Measurements from ENCODE around the gene SPTBN1. TPM values are rescaled to one million over a fixed set of nuclear protein-coding genes. Genes with fewer than 3 reads are reported as not detected.
A peak's percentile ranks its signal among the peaks of the same experiment; 100 is the strongest.

SPTBN1 gene
- polyA plus RNA-seq, 1 donor, result 168 TPM

DNA sequence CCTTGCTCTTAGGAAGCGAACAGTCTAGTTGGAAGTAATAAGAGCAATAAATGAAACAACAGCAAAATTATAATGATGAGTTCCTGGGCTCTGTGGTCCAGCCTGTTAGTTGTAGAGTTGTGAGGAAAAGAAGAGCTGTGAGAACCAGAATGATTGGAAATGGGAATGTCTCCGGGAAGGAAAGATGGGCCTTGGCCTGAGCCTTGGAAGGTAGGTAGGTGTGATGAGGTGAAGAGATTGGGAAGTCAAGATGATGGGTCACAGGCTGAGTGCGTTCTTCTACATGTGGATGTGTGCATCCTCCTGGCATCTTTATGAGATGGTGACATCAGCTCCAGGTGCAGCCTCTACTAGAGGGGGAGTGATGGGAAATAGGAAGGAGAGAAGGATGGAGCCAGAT lies 152.1 kb downstream of the SPTBN1 start:
- H3K27me3 ChIP-seq (ENCODE audit: control insufficient read depth, insufficient read depth, low read length), result no peaks in the 10 kb centered on the region
- peaks cover 27% of the 10 kb centered on the region for H3K4me1 ChIP-seq (ENCODE audit: control insufficient read depth, insufficient read depth, low read length)
- no peak overlapping the region for H3K27ac ChIP-seq (ENCODE audit: low read length)
- WGBS (ENCODE audit: insufficient coverage, low lambda C conversion rate), result 100% methylated on average over 1 of the region's 3 CpGs
- no peak overlapping the region for H3K4me3 ChIP-seq (ENCODE audit: low read length)
- H3K36me3 ChIP-seq (ENCODE audit: control insufficient read depth, insufficient read depth, low read length), result peaks cover 22% of the 10 kb centered on the region
- DNase-seq, result no peak
- H3K9me3 ChIP-seq (ENCODE audit: control insufficient read depth, low read depth, low read length), result no peaks in the 10 kb centered on the region

- Histone ChIP-seq H3K27ac (ENCODE audit: low read length) (peak overlapping the region; percentile 0), H3K27me3 (ENCODE audit: control insufficient read depth, insufficient read depth, low read length) (no peaks in the 10 kb centered on the region), H3K4me1 (ENCODE audit: control insufficient read depth, insufficient read depth, low read length) (peaks cover 20% of the 10 kb centered on the region), H3K36me3 (ENCODE audit: control insufficient read depth, insufficient read depth, low read length) (peaks cover 31% of the 10 kb centered on the region), H3K4me3 (ENCODE audit: low read length) (no peak overlapping the region), H3K9me3 (ENCODE audit: control insufficient read depth, low read depth, low read length) (no peaks in the 10 kb centered on the region)
- no peak for DNase-seq
- WGBS (ENCODE audit: insufficient coverage, low lambda C conversion rate), result 76% methylated on average over 3 of the region's 5 CpGs
Measured at GRCh38 chr2:54609241-54609640, 153.1 kb downstream of the SPTBN1 start.

GRCh38 chr2:54609647-54610046 lies 153.5 kb downstream of the SPTBN1 start:
- 75% methylated on average over 2 of the region's 3 CpGs for WGBS (ENCODE audit: insufficient coverage, low lambda C conversion rate)
- H3K27me3 ChIP-seq (ENCODE audit: control insufficient read depth, insufficient read depth, low read length), result no peaks in the 10 kb centered on the region
- peaks cover 35% of the 10 kb centered on the region for H3K36me3 ChIP-seq (ENCODE audit: control insufficient read depth, insufficient read depth, low read length)

GRCh38 chr2:54610700-54611099 lies 154.6 kb downstream of the SPTBN1 start:
- H3K27me3 ChIP-seq (ENCODE audit: control insufficient read depth, insufficient read depth, low read length), result no peaks in the 10 kb centered on the region
- no peaks in the 10 kb centered on the region for H3K9me3 ChIP-seq (ENCODE audit: control insufficient read depth, low read depth, low read length)
- DNase-seq, result no peak
- peaks cover 8% of the 10 kb centered on the region for H3K4me1 ChIP-seq (ENCODE audit: control insufficient read depth, insufficient read depth, low read length)
- WGBS (ENCODE audit: insufficient coverage, low lambda C conversion rate), result 83% methylated on average over 1 of the region's 1 CpG
- peaks cover 40% of the 10 kb centered on the region for H3K36me3 ChIP-seq (ENCODE audit: control insufficient read depth, insufficient read depth, low read length)
- no peak overlapping the region for H3K4me3 ChIP-seq (ENCODE audit: low read length)
- H3K27ac ChIP-seq (ENCODE audit: low read length), result no peak overlapping the region

More at GRCh38 chr2:54609647-54610046, 153.5 kb downstream of the SPTBN1 start:
- Histone ChIP-seq H3K9me3 (ENCODE audit: control insufficient read depth, low read depth, low read length) (no peaks in the 10 kb centered on the region), H3K4me3 (ENCODE audit: low read length) (no peak overlapping the region), H3K4me1 (ENCODE audit: control insufficient read depth, insufficient read depth, low read length) (peaks cover 16% of the 10 kb centered on the region), H3K27ac (ENCODE audit: low read length) (peak overlapping the region; percentile 0)
- peak in 1 of 2 donors; percentile 57 for DNase-seq

GRCh38 chr2:54611830-54612545 lies 155.9 kb downstream of the SPTBN1 start:
- H3K27ac ChIP-seq (ENCODE audit: low read length), result no peak overlapping the region
- peaks cover 45% of the 10 kb centered on the region for H3K36me3 ChIP-seq (ENCODE audit: control insufficient read depth, insufficient read depth, low read length)
- no peak for DNase-seq
- peaks cover 8% of the 10 kb centered on the region for H3K4me1 ChIP-seq (ENCODE audit: control insufficient read depth, insufficient read depth, low read length)
- H3K27me3 ChIP-seq (ENCODE audit: control insufficient read depth, insufficient read depth, low read length), result no peaks in the 10 kb centered on the region
- H3K4me3 ChIP-seq (ENCODE audit: low read length), result no peak overlapping the region
- WGBS (ENCODE audit: insufficient coverage, low lambda C conversion rate), result no CpG with 5 or more reads among the region's 14 CpGs
- no peaks in the 10 kb centered on the region for H3K9me3 ChIP-seq (ENCODE audit: control insufficient read depth, low read depth, low read length)

DNA sequence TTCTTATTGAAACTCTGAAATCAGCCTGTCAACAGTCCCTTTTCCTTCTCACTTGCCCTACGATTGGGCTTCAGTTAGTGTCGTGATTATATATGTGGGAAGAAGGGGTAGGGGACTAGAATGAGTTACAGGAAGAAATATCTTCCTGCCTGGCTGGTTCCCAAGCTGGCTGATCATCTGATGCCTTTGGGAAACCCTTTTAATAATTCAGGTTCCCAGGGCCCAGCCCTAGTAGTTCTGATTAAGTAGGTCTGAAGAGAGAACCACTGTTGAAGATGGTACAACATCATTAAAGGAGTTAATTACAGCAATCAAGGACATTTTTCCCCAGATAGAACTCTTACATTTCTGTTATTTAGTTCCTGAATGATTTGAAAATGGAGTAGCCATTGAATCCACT lies 157.3 kb downstream of the SPTBN1 start:
- Histone ChIP-seq H3K9me3 (ENCODE audit: control insufficient read depth, low read depth, low read length) (no peaks in the 10 kb centered on the region), H3K4me1 (ENCODE audit: control insufficient read depth, insufficient read depth, low read length) (peaks cover 8% of the 10 kb centered on the region), H3K27me3 (ENCODE audit: control insufficient read depth, insufficient read depth, low read length) (no peaks in the 10 kb centered on the region), H3K27ac (ENCODE audit: low read length) (no peak overlapping the region), H3K4me3 (ENCODE audit: low read length) (no peak overlapping the region), H3K36me3 (ENCODE audit: control insufficient read depth, insufficient read depth, low read length) (peaks cover 55% of the 10 kb centered on the region)
- no peak for DNase-seq
- no CpG with 5 or more reads among the region's 2 CpGs for WGBS (ENCODE audit: insufficient coverage, low lambda C conversion rate)

DNA sequence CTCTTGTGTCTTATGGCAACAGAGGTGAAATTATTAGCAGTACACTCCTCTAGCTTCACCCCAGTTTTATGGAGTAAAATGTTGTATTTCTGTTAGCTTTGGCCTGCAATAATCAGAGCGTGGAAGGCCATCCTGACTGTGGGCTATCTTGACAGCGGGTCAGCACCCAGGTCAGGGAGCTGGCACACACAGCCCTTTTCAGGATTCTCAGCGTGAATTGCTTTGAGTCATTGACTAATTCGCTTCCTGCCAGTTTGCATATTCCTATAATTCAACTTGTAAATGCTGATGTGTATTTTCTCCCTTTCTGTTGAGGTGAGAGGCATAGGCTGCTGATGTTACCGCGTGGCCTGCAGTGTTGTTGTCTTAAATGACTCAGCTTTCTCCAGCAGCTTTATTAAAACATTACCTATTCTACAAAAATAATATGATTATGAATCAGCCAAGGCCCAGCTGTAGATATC lies 157.7 kb downstream of the SPTBN1 start:
- WGBS (ENCODE audit: insufficient coverage, low lambda C conversion rate), result 100% methylated on average over 2 of the region's 6 CpGs
- no peak overlapping the region for H3K4me3 ChIP-seq (ENCODE audit: low read length)
- peaks cover 59% of the 10 kb centered on the region for H3K36me3 ChIP-seq (ENCODE audit: control insufficient read depth, insufficient read depth, low read length)
- H3K4me1 ChIP-seq (ENCODE audit: control insufficient read depth, insufficient read depth, low read length), result peaks cover 8% of the 10 kb centered on the region
- H3K27me3 ChIP-seq (ENCODE audit: control insufficient read depth, insufficient read depth, low read length), result no peaks in the 10 kb centered on the region
- no peak overlapping the region for H3K27ac ChIP-seq (ENCODE audit: low read length)
- no peak for DNase-seq
- no peaks in the 10 kb centered on the region for H3K9me3 ChIP-seq (ENCODE audit: control insufficient read depth, low read depth, low read length)

DNA sequence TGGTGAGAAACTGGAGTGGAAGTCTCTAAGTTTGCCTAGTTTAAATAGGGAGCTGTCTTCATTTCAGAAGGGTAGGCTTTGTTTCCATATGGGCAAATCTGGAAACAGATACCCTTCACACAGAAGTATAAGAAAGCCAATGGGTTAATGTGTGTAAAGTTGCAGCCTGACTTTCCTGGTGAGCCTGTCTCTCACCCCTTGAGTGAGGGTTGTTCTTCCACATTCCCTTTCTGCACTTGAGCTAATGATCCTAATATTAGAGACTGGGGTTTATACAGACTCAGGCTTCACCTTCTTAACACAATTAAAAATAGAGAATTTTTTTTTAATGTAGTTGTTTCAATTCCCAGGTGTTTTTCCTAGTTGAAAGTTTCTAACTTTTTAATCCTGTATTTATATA lies 158.7 kb downstream of the SPTBN1 start:
- no peak overlapping the region for H3K4me3 ChIP-seq (ENCODE audit: low read length)
- H3K9me3 ChIP-seq (ENCODE audit: control insufficient read depth, low read depth, low read length), result no peaks in the 10 kb centered on the region
- no peaks in the 10 kb centered on the region for H3K27me3 ChIP-seq (ENCODE audit: control insufficient read depth, insufficient read depth, low read length)
- no peak for DNase-seq
- peaks cover 67% of the 10 kb centered on the region for H3K36me3 ChIP-seq (ENCODE audit: control insufficient read depth, insufficient read depth, low read length)
- no peak overlapping the region for H3K27ac ChIP-seq (ENCODE audit: low read length)
- peaks cover 8% of the 10 kb centered on the region for H3K4me1 ChIP-seq (ENCODE audit: control insufficient read depth, insufficient read depth, low read length)

GRCh38 chr2:54615832-54616534 lies 159.9 kb downstream of the SPTBN1 start:
- Histone ChIP-seq H3K27me3 (ENCODE audit: control insufficient read depth, insufficient read depth, low read length) (no peaks in the 10 kb centered on the region), H3K4me3 (ENCODE audit: low read length) (no peak overlapping the region), H3K9me3 (ENCODE audit: control insufficient read depth, low read depth, low read length) (no peaks in the 10 kb centered on the region), H3K27ac (ENCODE audit: low read length) (no peak overlapping the region), H3K4me1 (ENCODE audit: control insufficient read depth, insufficient read depth, low read length) (peaks cover 3% of the 10 kb centered on the region), H3K36me3 (ENCODE audit: control insufficient read depth, insufficient read depth, low read length) (peaks cover 79% of the 10 kb centered on the region)
- no peak for DNase-seq
- WGBS (ENCODE audit: insufficient coverage, low lambda C conversion rate), result 100% methylated on average over 1 of the region's 5 CpGs

DNA sequence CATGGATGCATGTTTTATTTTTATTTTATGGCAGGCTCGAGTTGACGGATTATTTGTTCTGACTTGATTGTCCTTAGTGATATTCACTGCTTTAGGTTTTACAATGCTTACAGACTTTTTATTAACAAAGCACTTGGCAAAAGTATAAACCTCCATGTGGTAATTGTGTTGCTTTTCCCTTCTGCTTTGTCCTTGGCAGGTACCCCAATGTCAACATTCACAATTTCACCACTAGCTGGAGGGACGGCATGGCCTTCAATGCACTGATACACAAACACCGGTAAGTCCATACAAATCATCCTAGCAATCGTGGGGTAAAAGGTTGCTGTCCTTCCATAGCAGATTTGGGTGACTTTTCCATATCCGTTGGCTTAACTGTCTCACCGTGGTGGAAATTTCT lies 161.3 kb downstream of the SPTBN1 start:
- no peaks in the 10 kb centered on the region for H3K27me3 ChIP-seq (ENCODE audit: control insufficient read depth, insufficient read depth, low read length)
- no peak overlapping the region for H3K4me3 ChIP-seq (ENCODE audit: low read length)
- no peaks in the 10 kb centered on the region for H3K9me3 ChIP-seq (ENCODE audit: control insufficient read depth, low read depth, low read length)
- no peaks in the 10 kb centered on the region for H3K4me1 ChIP-seq (ENCODE audit: control insufficient read depth, insufficient read depth, low read length)
- DNase-seq, result no peak
- peaks cover 87% of the 10 kb centered on the region for H3K36me3 ChIP-seq (ENCODE audit: control insufficient read depth, insufficient read depth, low read length)
- 71% methylated on average over 2 of the region's 7 CpGs for WGBS (ENCODE audit: insufficient coverage, low lambda C conversion rate)
- H3K27ac ChIP-seq (ENCODE audit: low read length), result no peak overlapping the region

All from large intestine (tissue), 3 donors.